Neural cell (in vitro differentiated cells): ENCODE data around the gene HDAC4. TPM values are rescaled to one million over a fixed set of nuclear protein-coding genes. Genes with fewer than 3 reads are reported as not detected.

ENCODE experiments used
- H2AFZ ChIP-seq: fragments of 200-600, 300-800 bp; sonication (generic), shearing (Covaris generic); 2 replicates; pipeline ENCODE4 v1.6.0; 2014; ENCODE audit warnings: low read depth, mild to moderate bottlenecking, antibody characterized with exemption, low read length, moderate library complexity
- H3F3A ChIP-seq: fragments of 200-600 bp; shearing (Covaris generic); 2 replicates; pipeline ENCODE4 v1.6.1; 2016; ENCODE audit warnings: mild to moderate bottlenecking, moderate library complexity, mixed read lengths, antibody characterized with exemption, low read length; ENCODE audit not compliant: insufficient read depth, poor library complexity, severe bottlenecking
- H3K27ac ChIP-seq: fragments of 200-600, 300-800 bp; sonication (generic), shearing (Covaris generic); 2 replicates; pipeline ENCODE4 v1.5.1; 2014; ENCODE audit warnings: mild to moderate bottlenecking, low read length, moderate library complexity
- H3K27me3 ChIP-seq: fragments of 300-800, 200-600 bp; sonication (generic), shearing (Covaris generic); 2 replicates; pipeline ENCODE4 v1.6.0; 2014; ENCODE audit warnings: mild to moderate bottlenecking, low read depth, low read length, moderate library complexity; ENCODE audit not compliant: insufficient read depth
- H3K36me3 ChIP-seq: fragments of 300-800, 200-600 bp; sonication (generic), shearing (Covaris generic); 2 replicates; pipeline ENCODE4 v1.5.1; 2014; ENCODE audit warnings: mild to moderate bottlenecking, antibody characterized with exemption, low read length, moderate library complexity; ENCODE audit not compliant: insufficient read depth
- H3K4me2 ChIP-seq: fragments of 300-800, 200-600 bp; sonication (generic), shearing (Covaris generic); 2 replicates; pipeline ENCODE4 v1.6.0; 2014; ENCODE audit warnings: mild to moderate bottlenecking, low read length
- H3K4me3 ChIP-seq: fragments of 300-800, 200-600 bp; sonication (generic), shearing (Covaris generic); 2 replicates; pipeline ENCODE4 v1.5.1; 2014; ENCODE audit warnings: mild to moderate bottlenecking, low read length, moderate library complexity
- H3K79me2 ChIP-seq: fragments of 200-600 bp; shearing (Covaris generic); replicated peaks from 2 replicates; pipeline ENCODE4 v1.6.0; 2014; ENCODE audit warnings: mild to moderate bottlenecking, low read length, moderate library complexity; ENCODE audit not compliant: insufficient read depth
- H3K9ac ChIP-seq: fragments of 300-800, 200-600 bp; sonication (generic), shearing (Covaris generic); 2 replicates; pipeline ENCODE4 v1.6.1; 2016; ENCODE audit warnings: mild to moderate bottlenecking, low read length, mixed read lengths
- H3K9me2 ChIP-seq: fragments of 200-600 bp; shearing (Covaris generic); 2 replicates; pipeline ENCODE4 v1.6.1; 2016; ENCODE audit warnings: mild to moderate bottlenecking, low read length, mixed read lengths; ENCODE audit not compliant: insufficient read depth
- H3K9me3 ChIP-seq: fragments of 200-600, 300-800 bp; sonication (generic), shearing (Covaris generic); 2 replicates; pipeline ENCODE4 v1.6.1; 2016; ENCODE audit warnings: mild to moderate bottlenecking, mixed run types, low read length, moderate library complexity, mixed read lengths
- H4K20me1 ChIP-seq: fragments of 200-600 bp; shearing (Covaris generic); 2 replicates; pipeline ENCODE4 v1.6.1; 2016; ENCODE audit warnings: mild to moderate bottlenecking, mixed run types; ENCODE audit not compliant: insufficient read depth
- EP300 ChIP-seq: fragments of 450-650 bp; conservative IDR thresholded peaks from 2 replicates; pipeline ENCODE4 v1.6.1; 2014; ENCODE audit warnings: antibody characterized with exemption, mild to moderate bottlenecking, moderate library complexity; ENCODE audit not compliant: poor library complexity, severe bottlenecking
- EZH2 ChIP-seq: fragments of 200-600, 300-800 bp; shearing (Covaris generic), sonication (generic); IDR thresholded peaks from 2 replicates; pipeline ENCODE4 v1.6.1; 2014; ENCODE audit warnings: antibody characterized with exemption, low read length, borderline replicate concordance, mild to moderate bottlenecking; ENCODE audit not compliant: insufficient read depth, poor library complexity, severe bottlenecking
- MXI1 ChIP-seq: fragments of 450-650 bp; conservative IDR thresholded peaks from 2 replicates; pipeline ENCODE4 v1.6.1; 2014; ENCODE audit warnings: antibody characterized with exemption, mild to moderate bottlenecking; ENCODE audit not compliant: poor library complexity, severe bottlenecking
- POLR2AphosphoS5 ChIP-seq: IDR thresholded peaks from 2 replicates; pipeline ENCODE4 v1.6.1; 2012
- RAD21 ChIP-seq: fragments of 450-650 bp; conservative IDR thresholded peaks from 2 replicates; pipeline ENCODE4 v1.6.1; 2014; ENCODE audit warnings: antibody characterized with exemption, mild to moderate bottlenecking, moderate library complexity
- SMC3 ChIP-seq: fragments of 450-650 bp; conservative IDR thresholded peaks from 2 replicates; pipeline ENCODE4 v1.6.1; 2014; ENCODE audit warnings: antibody characterized with exemption, mild to moderate bottlenecking, moderate library complexity; ENCODE audit not compliant: poor library complexity
- TAF1 ChIP-seq: IDR thresholded peaks from 2 replicates; pipeline ENCODE4 v1.6.1; 2012; ENCODE audit warnings: low read depth
- polyA plus RNA-seq: library from polyadenylated mRNA; depleted of rRNA; stranded (reverse); fragments of >200 nt; gene quantifications from 2 replicates; pipeline ENCODE4 v1.2.3, GENCODE V29; 2014
- TF ChIP-seq, protein P1 (sequence below): fragments of 450-650 bp; IDR thresholded peaks from 2 replicates; pipeline ENCODE4 v1.5.1; 2014; ENCODE audit warnings: antibody characterized with exemption, mild to moderate bottlenecking, moderate library complexity; ENCODE audit not compliant: poor library complexity, severe bottlenecking
- TF ChIP-seq, protein P2 (sequence below): IDR thresholded peaks from 2 replicates; pipeline ENCODE4 v1.6.1; 2012; ENCODE audit warnings: borderline replicate concordance

Gene HDAC4
- polyA plus RNA-seq, 1 donor from 2014 or later = 3.4 TPM

DNA sequence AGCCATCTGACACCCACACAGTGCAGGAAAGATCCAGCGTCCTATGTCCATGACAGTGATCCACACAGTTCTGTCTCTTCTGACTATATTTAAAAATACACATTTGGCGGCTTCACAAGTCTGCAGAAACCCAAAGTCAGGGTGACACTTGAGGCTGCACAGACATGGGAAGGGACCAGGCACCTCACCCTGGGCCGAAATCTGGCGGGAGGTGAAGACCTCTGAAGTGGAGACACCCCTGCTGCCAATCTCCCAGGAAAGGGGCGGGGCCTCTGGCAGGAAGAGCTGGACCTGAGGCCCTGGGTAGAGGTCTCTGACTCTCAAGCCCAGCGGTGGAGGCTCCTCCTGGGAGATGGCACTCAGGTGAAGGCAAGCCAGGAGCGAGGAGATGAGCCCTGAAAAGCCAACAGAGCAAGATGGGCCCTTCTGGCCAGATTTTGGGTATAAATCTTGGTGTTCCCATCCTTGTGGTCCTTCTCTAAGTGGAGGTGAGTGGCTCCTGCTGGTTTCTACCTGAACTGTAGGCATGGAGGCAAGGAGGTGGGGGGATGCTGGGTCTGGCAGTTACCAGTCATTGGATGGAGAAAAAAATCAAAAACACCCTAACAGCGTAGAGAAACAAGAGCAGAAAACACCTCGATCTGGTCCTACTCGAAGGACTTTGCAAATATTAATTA lies 248.4 kb downstream of the HDAC4 start:
- Histone ChIP-seq H3F3A (no peaks in the 10 kb centered on the region), H3K9me2 (no peaks in the 10 kb centered on the region), H3K36me3 (no peaks in the 10 kb centered on the region), H3K4me2 (no peak overlapping the region), H3K9me3 (no peaks in the 10 kb centered on the region), H3K27me3 (no peaks in the 10 kb centered on the region), H3K9ac (no peak overlapping the region), H2AFZ (no peak overlapping the region), H3K79me2 (no peaks in the 10 kb centered on the region), H4K20me1 (no peaks in the 10 kb centered on the region), H3K4me3 (no peak overlapping the region), H3K27ac (no peak overlapping the region)
- TF ChIP-seq SMC3 (no peak), TAF1 (no peak), MXI1 (no peak), EZH2 (no peak)
- TF ChIP-seq, protein P1, sequence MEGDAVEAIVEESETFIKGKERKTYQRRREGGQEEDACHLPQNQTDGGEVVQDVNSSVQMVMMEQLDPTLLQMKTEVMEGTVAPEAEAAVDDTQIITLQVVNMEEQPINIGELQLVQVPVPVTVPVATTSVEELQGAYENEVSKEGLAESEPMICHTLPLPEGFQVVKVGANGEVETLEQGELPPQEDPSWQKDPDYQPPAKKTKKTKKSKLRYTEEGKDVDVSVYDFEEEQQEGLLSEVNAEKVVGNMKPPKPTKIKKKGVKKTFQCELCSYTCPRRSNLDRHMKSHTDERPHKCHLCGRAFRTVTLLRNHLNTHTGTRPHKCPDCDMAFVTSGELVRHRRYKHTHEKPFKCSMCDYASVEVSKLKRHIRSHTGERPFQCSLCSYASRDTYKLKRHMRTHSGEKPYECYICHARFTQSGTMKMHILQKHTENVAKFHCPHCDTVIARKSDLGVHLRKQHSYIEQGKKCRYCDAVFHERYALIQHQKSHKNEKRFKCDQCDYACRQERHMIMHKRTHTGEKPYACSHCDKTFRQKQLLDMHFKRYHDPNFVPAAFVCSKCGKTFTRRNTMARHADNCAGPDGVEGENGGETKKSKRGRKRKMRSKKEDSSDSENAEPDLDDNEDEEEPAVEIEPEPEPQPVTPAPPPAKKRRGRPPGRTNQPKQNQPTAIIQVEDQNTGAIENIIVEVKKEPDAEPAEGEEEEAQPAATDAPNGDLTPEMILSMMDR = no peak

DNA sequence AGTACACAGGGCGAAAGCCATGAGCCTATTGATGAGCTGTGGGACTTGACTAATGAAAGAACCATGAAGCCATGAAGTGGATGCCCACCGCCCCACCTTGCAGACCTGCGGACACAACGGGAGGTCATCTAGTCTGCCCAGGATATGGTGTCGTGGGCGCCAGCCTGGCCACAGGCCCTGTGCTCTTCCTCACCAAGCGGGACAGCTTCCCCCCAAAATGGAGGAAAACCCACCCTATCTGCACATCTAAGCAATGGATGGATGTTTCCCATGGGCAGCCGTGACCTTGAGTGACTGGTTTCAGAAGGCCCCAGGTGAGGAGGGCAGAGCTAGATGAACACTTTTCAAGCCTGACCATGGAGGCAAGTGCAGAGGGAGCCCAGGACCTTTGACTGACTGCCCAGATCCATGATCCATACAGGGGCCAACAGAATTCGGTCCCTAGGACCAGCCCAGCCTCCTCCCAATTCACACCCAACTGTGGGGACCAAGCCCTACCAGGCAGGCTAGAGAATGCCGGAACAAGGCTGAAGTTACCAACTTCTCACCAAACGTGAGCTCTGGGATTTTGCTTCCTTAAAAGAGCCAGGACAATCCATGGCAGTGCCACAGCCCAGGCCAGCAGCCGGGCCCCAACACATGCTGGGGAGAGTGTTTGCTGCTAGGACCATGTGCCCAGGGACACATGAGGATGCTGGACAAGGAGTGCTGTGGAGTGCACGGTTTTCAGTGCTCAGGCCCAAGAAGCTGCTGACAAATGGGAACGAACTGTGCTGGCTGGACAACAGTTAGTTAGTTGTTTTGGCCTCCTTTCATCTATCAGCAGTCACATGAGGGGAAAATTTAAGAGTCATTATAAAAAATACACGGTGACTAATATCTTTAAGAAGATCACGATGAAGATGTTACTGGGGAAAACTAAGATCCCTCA lies 249.4 kb downstream of the HDAC4 start:
- Histone ChIP-seq H3K27me3 (no peaks in the 10 kb centered on the region), H3K36me3 (no peaks in the 10 kb centered on the region), H3F3A (no peaks in the 10 kb centered on the region), H3K4me3 (no peak overlapping the region), H2AFZ (no peak overlapping the region), H4K20me1 (no peaks in the 10 kb centered on the region), H3K9me3 (no peaks in the 10 kb centered on the region), H3K79me2 (no peaks in the 10 kb centered on the region), H3K27ac (no peak overlapping the region), H3K9ac (no peak overlapping the region), H3K9me2 (no peaks in the 10 kb centered on the region), H3K4me2 (no peak overlapping the region)
- no peak for TF ChIP-seq POLR2AphosphoS5
- TF ChIP-seq, protein P1 = no peak
- no peak for TF ChIP-seq MXI1
- TF ChIP-seq TAF1 = no peak
- no peak for TF ChIP-seq EZH2
- no peak for TF ChIP-seq SMC3
- TF ChIP-seq, protein P2, sequence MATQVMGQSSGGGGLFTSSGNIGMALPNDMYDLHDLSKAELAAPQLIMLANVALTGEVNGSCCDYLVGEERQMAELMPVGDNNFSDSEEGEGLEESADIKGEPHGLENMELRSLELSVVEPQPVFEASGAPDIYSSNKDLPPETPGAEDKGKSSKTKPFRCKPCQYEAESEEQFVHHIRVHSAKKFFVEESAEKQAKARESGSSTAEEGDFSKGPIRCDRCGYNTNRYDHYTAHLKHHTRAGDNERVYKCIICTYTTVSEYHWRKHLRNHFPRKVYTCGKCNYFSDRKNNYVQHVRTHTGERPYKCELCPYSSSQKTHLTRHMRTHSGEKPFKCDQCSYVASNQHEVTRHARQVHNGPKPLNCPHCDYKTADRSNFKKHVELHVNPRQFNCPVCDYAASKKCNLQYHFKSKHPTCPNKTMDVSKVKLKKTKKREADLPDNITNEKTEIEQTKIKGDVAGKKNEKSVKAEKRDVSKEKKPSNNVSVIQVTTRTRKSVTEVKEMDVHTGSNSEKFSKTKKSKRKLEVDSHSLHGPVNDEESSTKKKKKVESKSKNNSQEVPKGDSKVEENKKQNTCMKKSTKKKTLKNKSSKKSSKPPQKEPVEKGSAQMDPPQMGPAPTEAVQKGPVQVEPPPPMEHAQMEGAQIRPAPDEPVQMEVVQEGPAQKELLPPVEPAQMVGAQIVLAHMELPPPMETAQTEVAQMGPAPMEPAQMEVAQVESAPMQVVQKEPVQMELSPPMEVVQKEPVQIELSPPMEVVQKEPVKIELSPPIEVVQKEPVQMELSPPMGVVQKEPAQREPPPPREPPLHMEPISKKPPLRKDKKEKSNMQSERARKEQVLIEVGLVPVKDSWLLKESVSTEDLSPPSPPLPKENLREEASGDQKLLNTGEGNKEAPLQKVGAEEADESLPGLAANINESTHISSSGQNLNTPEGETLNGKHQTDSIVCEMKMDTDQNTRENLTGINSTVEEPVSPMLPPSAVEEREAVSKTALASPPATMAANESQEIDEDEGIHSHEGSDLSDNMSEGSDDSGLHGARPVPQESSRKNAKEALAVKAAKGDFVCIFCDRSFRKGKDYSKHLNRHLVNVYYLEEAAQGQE = no peak
- TF ChIP-seq EP300 = no peak
- TF ChIP-seq RAD21 = no peak
